T-cell (primary cell): ENCODE results near the gene DPYSL3. TPM values are rescaled to one million over a fixed set of nuclear protein-coding genes. Genes with fewer than 3 reads are reported as not detected.
"Not testable (repeated sequence)": the region's sequence is repeated elsewhere in the genome, so short reads cannot be mapped to it uniquely, and the experiment has no call there.

Source experiments
- ATAC-seq, 4 experiments: fragments of 200-7000 bp in 3 of 4; fragments of 150-1000 bp in 1 of 4; cut with Tn5 transposase; replicated peaks in 1 of 4; 1 replicate in 3 of 4; 2 replicates in 1 of 4; pipeline ENCODE4 v1.10.0; 2021; ENCODE audit warnings: moderate library complexity in 3 of 4, mild to moderate bottlenecking in 2 of 4, moderate number of reproducible peaks in 1 of 4
- CTCF ChIA-PET, 2 donors: fragments of 300-600 bp; sonication (Branson Sonifier 250); formaldehyde crosslinking; loops; one replicate each; lab custom pipeline; 2022; ENCODE audit warnings: antibody characterized with exemption in 2 of 2; lab: Charles Lee
- POLR2A ChIA-PET, 2 donors: fragments of 300-600 bp; sonication (Branson Sonifier 250); formaldehyde crosslinking; loops; one replicate each; lab custom pipeline; 2022; ENCODE audit warnings: antibody characterized with exemption in 2 of 2; lab: Charles Lee
- DNase-seq, 35 experiments: peaks; one replicate each; pipeline versions ENCODE4 v3.0.0 to v3.0.0-alpha.2; 2013 to 2023
- H3K27ac ChIP-seq: one replicate; pipeline ENCODE4 v1.5.1; 2013; ENCODE audit warnings: low read length
- H3K27me3 ChIP-seq, 2 experiments: replicated peaks in 1 of 2; 1 replicate in 1 of 2; 2 replicates in 1 of 2; pipeline versions ENCODE4 v1.6.1 to v1.7.0; 2013; ENCODE audit warnings: low read length in 1 of 2, mixed read lengths in 1 of 2; ENCODE audit not compliant: control insufficient read depth in 2 of 2, insufficient read depth in 2 of 2; ENCODE audit errors: extremely low read depth in 1 of 2
- H3K36me3 ChIP-seq, 2 donors: 1 replicate in 1 of 2; 2 replicates in 1 of 2; pipeline versions ENCODE4 v1.6.1 to v1.7.0; 2013; ENCODE audit warnings: low read length in 1 of 2; ENCODE audit not compliant: control insufficient read depth in 2 of 2, insufficient read depth in 1 of 2; ENCODE audit errors: extremely low read depth in 1 of 2
- H3K4me1 ChIP-seq, 2 experiments: 1 replicate in 1 of 2; 2 replicates in 1 of 2; pipeline versions ENCODE4 v1.6.1 to v1.7.0; 2013; ENCODE audit warnings: low read length in 2 of 2, mixed read lengths in 1 of 2; ENCODE audit not compliant: insufficient read depth in 2 of 2, control insufficient read depth in 1 of 2; ENCODE audit errors: extremely low read depth in 1 of 2
- H3K4me3 ChIP-seq, 2 donors: 1 replicate in 1 of 2; 2 replicates in 1 of 2; pipeline versions ENCODE4 v1.5.1 to v1.7.0; 2013; ENCODE audit warnings: mild to moderate bottlenecking in 2 of 2, low read length in 1 of 2, moderate library complexity in 1 of 2; ENCODE audit not compliant: control insufficient read depth in 1 of 2; ENCODE audit errors: extremely low read depth in 1 of 2
- H3K9me3 ChIP-seq: 2 replicates; pipeline ENCODE4 v1.7.0; 2013
- H3K27ac Mint-ChIP-seq, 2 donors: one replicate each; pipeline ENCODE4 v1.8.0; 2020 to 2021; ENCODE audit warnings: mild to moderate bottlenecking in 2 of 2, mixed read lengths in 2 of 2
- H3K27me3 Mint-ChIP-seq, 2 donors: one replicate each; pipeline ENCODE4 v1.8.0; 2021 to 2022; ENCODE audit warnings: mixed read lengths in 2 of 2
- H3K36me3 Mint-ChIP-seq: one replicate; pipeline ENCODE4 v1.8.0; 2021; ENCODE audit warnings: mixed read lengths
- H3K4me1 Mint-ChIP-seq, 3 donors: one replicate each; pipeline ENCODE4 v1.8.0; 2020 to 2022; ENCODE audit warnings: mixed read lengths in 3 of 3, mild to moderate bottlenecking in 1 of 3
- H3K4me3 Mint-ChIP-seq, 3 donors: one replicate each; pipeline ENCODE4 v1.8.0; 2020 to 2022; ENCODE audit warnings: mild to moderate bottlenecking in 3 of 3, mixed read lengths in 3 of 3, moderate library complexity in 3 of 3
- H3K9me3 Mint-ChIP-seq, 3 donors: one replicate each; pipeline ENCODE4 v1.8.0; 2020 to 2022; ENCODE audit warnings: mixed read lengths in 3 of 3
- WGBS: methylation state at CpG from one replicate; pipeline ENCODE4 v1.1.5; 2013; ENCODE audit warnings: missing lambda C conversion rate; ENCODE audit not compliant: insufficient coverage; 5-methylcytosine and 5-hydroxymethylcytosine counted together
- total RNA-seq, 35 experiments: library from RNA in 6 of 35; stranded (reverse) in 6 of 35; fragments of 120-200 nt in 1 of 35; gene quantifications; one replicate each; pipeline versions ENCODE4 v1.2.1 to v1.2.4 and lab custom pipeline; 2013 to 2026

DPYSL3 gene
- total RNA-seq, 5 donors from 2014 or later (not counting 1 experiment from before 2014, with no cell fraction given) = 0.09 to 0.68 (median 0.54) TPM

GRCh38 chr5:147375151-147375550, 134.7 kb downstream of the DPYSL3 start:
- ChIA-PET CTCF (no interaction called here), POLR2A (no interaction called here)
- no peak overlapping the region for H3K27ac Mint-ChIP-seq
- no peaks in the 10 kb centered on the region for H3K4me1 Mint-ChIP-seq
- no peaks in the 10 kb centered on the region for H3K36me3 Mint-ChIP-seq
- Histone ChIP-seq H3K4me1 (no peaks in the 10 kb centered on the region), H3K27ac (no peak overlapping the region), H3K27me3 (no peaks in the 10 kb centered on the region), H3K36me3 (no peaks in the 10 kb centered on the region), H3K4me3 (no peak overlapping the region), H3K9me3 (no peaks in the 10 kb centered on the region)
- no CpG with 5 or more reads among the region's 5 CpGs for WGBS
- DNase-seq (no peak), ATAC-seq (no peak)
- peaks cover 2 to 14% of the 10 kb centered on the region in 2 donors for H3K27me3 Mint-ChIP-seq
- H3K4me3 Mint-ChIP-seq = no peak overlapping the region
- peaks cover 0 to 17% (median 2%) of the 10 kb centered on the region in 3 donors for H3K9me3 Mint-ChIP-seq

- no peaks in the 10 kb centered on the region for H3K36me3 ChIP-seq
- DNase-seq = no peak
- Mint-ChIP-seq H3K36me3 (no peaks in the 10 kb centered on the region), H3K27me3 (peaks cover 0 to 11% of the 10 kb centered on the region in 2 donors), H3K4me1 (no peaks in the 10 kb centered on the region), H3K27ac (no peak overlapping the region), H3K4me3 (no peak overlapping the region), H3K9me3 (peaks cover 0 to 6% (median 2%) of the 10 kb centered on the region in 3 donors)
- ChIA-PET POLR2A (no interaction called here), CTCF (interaction anchor here (0.5 to 0.7 kb wide), 3 partner anchors 20 to 156 kb away, joined by 3 to 5 read pairs (median 4); no protein-coding TSS in a partner anchor)
- no peaks in the 10 kb centered on the region for H3K27me3 ChIP-seq
- H3K9me3 ChIP-seq = no peaks in the 10 kb centered on the region
- no peak overlapping the region for H3K4me3 ChIP-seq
- H3K27ac ChIP-seq = no peak overlapping the region
- ATAC-seq = no peak
- WGBS = 20% methylated on average over 1 of the region's 3 CpGs
- H3K4me1 ChIP-seq = no peaks in the 10 kb centered on the region
Observed at GRCh38 chr5:147373328-147373727, 136.5 kb downstream of the DPYSL3 start.

- no peaks in the 10 kb centered on the region for H3K9me3 ChIP-seq
- WGBS = no CpG with 5 or more reads among the region's 1 CpG
- Mint-ChIP-seq H3K9me3 (peaks cover 0 to 5% (median 2%) of the 10 kb centered on the region in 3 donors), H3K4me3 (no peak overlapping the region), H3K36me3 (no peaks in the 10 kb centered on the region), H3K27me3 (peaks cover 0 to 11% of the 10 kb centered on the region in 2 donors), H3K27ac (no peak overlapping the region), H3K4me1 (no peaks in the 10 kb centered on the region)
- no peak overlapping the region for H3K27ac ChIP-seq
- ChIA-PET CTCF (no interaction called here), POLR2A (no interaction called here)
- no peaks in the 10 kb centered on the region for H3K4me1 ChIP-seq
- H3K4me3 ChIP-seq = no peak overlapping the region
- no peaks in the 10 kb centered on the region for H3K36me3 ChIP-seq
- H3K27me3 ChIP-seq = no peaks in the 10 kb centered on the region
- DNase-seq (no peak), ATAC-seq (no peak)
Observed at GRCh38 chr5:147372191-147372590, 137.7 kb downstream of the DPYSL3 start.

GRCh38 chr5:147371290-147371689, 138.6 kb downstream of the DPYSL3 start:
- ChIA-PET POLR2A (no interaction called here), CTCF (no interaction called here)
- ATAC-seq (no peak), DNase-seq (no peak)
- Histone ChIP-seq H3K27ac (no peak overlapping the region), H3K27me3 (no peaks in the 10 kb centered on the region), H3K9me3 (no peaks in the 10 kb centered on the region), H3K4me1 (no peaks in the 10 kb centered on the region), H3K36me3 (no peaks in the 10 kb centered on the region), H3K4me3 (no peak overlapping the region)
- H3K4me3 Mint-ChIP-seq = no peak overlapping the region
- H3K4me1 Mint-ChIP-seq = peaks cover 0 to 3% (median 0%) of the 10 kb centered on the region in 3 donors
- H3K27me3 Mint-ChIP-seq = peaks cover 0 to 11% of the 10 kb centered on the region in 2 donors
- no peaks in the 10 kb centered on the region for H3K36me3 Mint-ChIP-seq
- no peak overlapping the region for H3K27ac Mint-ChIP-seq
- peaks cover 0 to 5% (median 2%) of the 10 kb centered on the region in 3 donors for H3K9me3 Mint-ChIP-seq

- ATAC-seq = no peak
- Mint-ChIP-seq H3K4me1 (peaks cover 0 to 5% (median 0%) of the 10 kb centered on the region in 3 donors), H3K36me3 (no peaks in the 10 kb centered on the region), H3K4me3 (no peak overlapping the region), H3K9me3 (peaks cover 0 to 9% (median 2%) of the 10 kb centered on the region in 3 donors), H3K27me3 (peaks cover 0 to 11% of the 10 kb centered on the region in 2 donors), H3K27ac (no peak overlapping the region)
- Histone ChIP-seq H3K4me1 (no peaks in the 10 kb centered on the region), H3K9me3 (no peaks in the 10 kb centered on the region), H3K36me3 (no peaks in the 10 kb centered on the region), H3K27me3 (no peaks in the 10 kb centered on the region), H3K27ac (no peak overlapping the region), H3K4me3 (no peak overlapping the region)
- ChIA-PET POLR2A (no interaction called here), CTCF (interaction anchor here in 1 of 2 donors (0.5 to 1.2 kb wide), 3 partner anchors 181 to 1387 kb away, joined by 3 to 8 read pairs (median 4); no protein-coding TSS in a partner anchor)
- no CpG with 5 or more reads among the region's 2 CpGs for WGBS
- DNase-seq = no peak
Observed at GRCh38 chr5:147369742-147370374, 140.0 kb downstream of the DPYSL3 start.

GRCh38 chr5:147367381-147367780, 142.5 kb downstream of the DPYSL3 start:
- H3K4me1 Mint-ChIP-seq, ATAC-seq, H3K27me3 ChIP-seq, H3K36me3 ChIP-seq, H3K36me3 Mint-ChIP-seq, H3K27ac ChIP-seq, H3K9me3 ChIP-seq, H3K4me1 ChIP-seq, POLR2A ChIA-PET, H3K27ac Mint-ChIP-seq, DNase-seq, CTCF ChIA-PET, H3K4me3 Mint-ChIP-seq, H3K4me3 ChIP-seq: not testable (repeated sequence)
- peaks cover 0 to 11% of the 10 kb centered on the region in 2 donors for H3K27me3 Mint-ChIP-seq
- peaks cover 0 to 13% (median 3%) of the 10 kb centered on the region in 3 donors for H3K9me3 Mint-ChIP-seq
- WGBS = 91% methylated on average over 5 of the region's 6 CpGs
